Measurements from ENCODE around the gene APEH. TPM values are rescaled to one million over a fixed set of nuclear protein-coding genes. Genes with fewer than 3 reads are reported as not detected.

The APEH gene
- total and polyA plus RNA-seq, 9 of the 15 experiments (the other 6 are each of a cell fraction or from before 2014, with no cell fraction given): 70.9 to 177 (median 117) TPM

DNA sequence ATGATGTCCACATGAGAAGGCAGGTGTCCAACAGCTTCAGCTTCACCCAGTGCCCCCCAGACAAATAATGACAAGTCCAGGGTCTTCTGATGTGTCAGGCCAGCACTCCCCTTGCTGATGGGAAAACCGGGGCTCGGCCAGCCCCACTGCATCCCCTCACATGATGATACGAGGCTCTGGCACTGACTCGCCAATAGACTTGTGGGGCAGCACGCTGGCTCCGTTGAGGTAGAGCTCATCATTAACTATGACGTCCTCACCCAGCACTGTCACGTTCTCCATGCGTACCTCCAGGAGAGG lies 47.4 kb downstream of the APEH start:
- no peaks in the 10 kb centered on the region for H3K9me1 ChIP-seq (ENCODE audit: control insufficient read depth, insufficient read depth, low read length)
- no peak overlapping the region; a peak in 1 of 4 replicates for H3K9ac ChIP-seq (ENCODE audit: insufficient read depth in 1 of 2, low read depth in 2 of 2, low read length in 2 of 2)
- FAIRE-seq (no peak), DNase-seq (ENCODE audit: extremely low read depth in 1 of 4, low spot score in 3 of 4) (no peak), ATAC-seq (no peak)
- in situ Hi-C loops (cut with MboI) (no loop called here), intact Hi-C loops (cut with micrococcal nuclease) (loop anchor here (5.0 kb wide), 1 partner anchor 116 kb away; no protein-coding TSS in a partner anchor)
- ChIA-PET POLR2A (interaction anchor here (0.7 kb wide), 1 partner anchor 14 kb away, joined by 3 read pairs; no protein-coding TSS in a partner anchor), CTCF (ENCODE audit: low intra/inter-chr PET ratio) (no interaction called here)
- H4K20me1 ChIP-seq (replicated peaks; ENCODE audit: control insufficient read depth, insufficient read depth, low read length): 0 out of 2 replicates have a peak, but pooled peaks cover 3% of the 10 kb centered on the region
- no peak overlapping the region for H3K27ac ChIP-seq (ENCODE audit: extremely low read depth, low read depth, low read length)
- no peaks in the 10 kb centered on the region for H3K27me3 ChIP-seq (ENCODE audit: control insufficient read depth in 2 of 2, insufficient read depth in 2 of 2, low read length in 2 of 2)
- no peak overlapping the region for H3K4me3 ChIP-seq
- H3K79me2 ChIP-seq (ENCODE audit: control insufficient read depth, insufficient read depth, low read length): peaks cover 12% of the 10 kb centered on the region
- no peaks in the 10 kb centered on the region for H3K9me3 ChIP-seq (replicated peaks; ENCODE audit: control insufficient read depth, insufficient read depth, low read depth, low read length)
- no peak overlapping the region for H3K4me2 ChIP-seq (ENCODE audit: insufficient read depth, low read length)
- TF ChIP-seq SETDB1 (IDR thresholded peaks at IDR 0.05; ENCODE audit: low read length) (no peak), POLR2A (conservative IDR thresholded peaks at IDR 0.05) (0 out of 2 replicates have a peak, but pooled peaks have one; percentile 5)
- no TSS peak for BruUV-seq (replicated peaks)
- H3K4me1 ChIP-seq (replicated peaks in 1 of 2; ENCODE audit: control insufficient read depth in 2 of 2, insufficient read depth in 2 of 2, low read length in 2 of 2): peaks cover 2 to 41% of the 10 kb centered on the region in 2 experiments; a peak in 4 of 5 replicates
- H3K36me3 ChIP-seq (ENCODE audit: control insufficient read depth, insufficient read depth, low read length): peaks cover 64% of the 10 kb centered on the region; the same call in 2 of the 3 replicates
- no CpG with 5 or more reads among the region's 9 CpGs for WGBS (ENCODE audit: insufficient coverage, low coverage, missing lambda C conversion rate)
- H2AFZ ChIP-seq (ENCODE audit: low read depth, low read length): no peak overlapping the region

DNA sequence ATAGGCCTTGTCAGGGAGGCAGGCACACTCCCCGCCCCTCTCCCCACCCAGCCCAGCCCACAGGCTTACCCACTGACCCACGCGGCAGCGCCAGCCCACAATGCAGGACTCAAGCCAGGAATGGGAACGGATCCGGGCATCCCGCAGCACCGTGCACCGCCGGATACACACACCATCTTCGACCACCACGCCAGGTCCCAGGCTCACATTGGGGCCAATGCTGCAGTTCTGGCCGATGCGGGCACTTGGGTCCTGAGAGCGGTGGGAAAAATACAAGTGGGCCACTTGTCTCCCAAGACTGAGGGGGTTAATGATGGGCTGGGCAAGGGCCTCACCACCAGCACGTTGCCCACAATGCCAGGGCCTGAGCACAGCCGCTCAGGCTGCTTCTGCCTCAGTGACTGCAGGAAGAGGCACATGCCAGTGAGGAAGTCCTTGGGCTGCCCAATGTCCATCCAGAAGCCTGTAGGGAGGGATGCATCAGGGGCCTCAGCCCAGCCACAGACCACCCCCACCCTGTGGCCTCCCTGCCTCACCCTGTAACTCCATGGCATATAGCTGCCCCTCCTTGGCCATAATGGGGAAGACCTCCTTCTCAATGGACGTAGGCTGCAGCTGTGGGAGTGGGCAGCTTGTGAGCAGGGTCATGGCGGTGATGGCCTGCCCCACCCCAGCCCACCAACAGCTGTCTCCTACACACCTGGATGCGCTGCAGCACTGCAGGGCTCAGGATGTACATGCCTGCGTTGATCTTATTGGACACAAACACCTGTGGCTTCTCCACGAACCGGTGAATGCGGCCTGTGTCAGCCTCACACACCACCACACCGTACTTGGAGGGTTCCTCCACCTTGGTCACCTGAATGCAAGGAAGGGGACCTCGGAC lies 48.0 kb downstream of the APEH start:
- DNase-seq (ENCODE audit: extremely low read depth in 1 of 4, low spot score in 3 of 4) (no peak), FAIRE-seq (no peak), ATAC-seq (no peak)
- intact Hi-C loops (cut with micrococcal nuclease): loop anchor here (5.0 kb wide), 1 partner anchor 115 kb away; no protein-coding TSS in a partner anchor
- Histone ChIP-seq H3K79me2 (ENCODE audit: control insufficient read depth, insufficient read depth, low read length) (peaks cover 12% of the 10 kb centered on the region), H3K36me3 (ENCODE audit: control insufficient read depth, insufficient read depth, low read length) (peaks cover 63% of the 10 kb centered on the region; the same call in 2 of the 3 replicates), H3K9ac (ENCODE audit: insufficient read depth in 1 of 2, low read depth in 2 of 2, low read length in 2 of 2) (peak overlapping the region; percentile 95 to 100; a peak in 3 of 4 replicates), H4K20me1 (replicated peaks; ENCODE audit: control insufficient read depth, insufficient read depth, low read length) (0 out of 2 replicates have a peak, but pooled peaks cover 3% of the 10 kb centered on the region), H3K9me1 (ENCODE audit: control insufficient read depth, insufficient read depth, low read length) (no peaks in the 10 kb centered on the region), H3K27ac (ENCODE audit: extremely low read depth, low read depth, low read length) (peak overlapping the region; percentile 90; the same call in 1 of the 3 replicates), H3K27me3 (ENCODE audit: control insufficient read depth in 2 of 2, insufficient read depth in 2 of 2, low read length in 2 of 2) (no peaks in the 10 kb centered on the region), H3K9me3 (replicated peaks; ENCODE audit: control insufficient read depth, insufficient read depth, low read depth, low read length) (no peaks in the 10 kb centered on the region), H3K4me1 (replicated peaks in 1 of 2; ENCODE audit: control insufficient read depth in 2 of 2, insufficient read depth in 2 of 2, low read length in 2 of 2) (peaks cover 2 to 41% of the 10 kb centered on the region in 2 experiments; a peak in 4 of 5 replicates), H2AFZ (ENCODE audit: low read depth, low read length) (no peak overlapping the region), H3K4me3 (peak overlapping the region; percentile 99), H3K4me2 (ENCODE audit: insufficient read depth, low read length) (peak overlapping the region; percentile 93; the same call in 1 of the 2 replicates)
- ChIA-PET CTCF (ENCODE audit: low intra/inter-chr PET ratio) (no interaction called here), POLR2A (no interaction called here)
- in situ Hi-C loops (cut with MboI): no loop called here
- WGBS (ENCODE audit: insufficient coverage, low coverage, missing lambda C conversion rate): 93% methylated on average over 15 of the region's 26 CpGs
- BruUV-seq (replicated peaks): no TSS peak
- TF ChIP-seq SMARCA4 (IDR thresholded peaks at IDR 0.05) (no peak), POLR2A (conservative IDR thresholded peaks at IDR 0.05) (peak; percentile 27; the same call in 1 of the 2 replicates), PHB (CRISPR knock-in tag; IDR thresholded peaks at IDR 0.05) (no peak), RBFOX2 (IDR thresholded peaks at IDR 0.05; ENCODE audit: low read depth, low read length) (peak; percentile 53; the same call in 1 of the 2 replicates), ILK (tag; IDR thresholded peaks at IDR 0.05; ENCODE audit: borderline replicate concordance, low read depth) (no peak), MYNN (IDR thresholded peaks at IDR 0.05) (no peak), MYNN (CRISPR knock-in tag; IDR thresholded peaks at IDR 0.05) (no peak), ZNF232 (CRISPR knock-in tag; IDR thresholded peaks at IDR 0.05) (no peak), PRMT5 (CRISPR knock-in tag; IDR thresholded peaks at IDR 0.05) (no peak)
- TF ChIP-seq, protein P1, sequence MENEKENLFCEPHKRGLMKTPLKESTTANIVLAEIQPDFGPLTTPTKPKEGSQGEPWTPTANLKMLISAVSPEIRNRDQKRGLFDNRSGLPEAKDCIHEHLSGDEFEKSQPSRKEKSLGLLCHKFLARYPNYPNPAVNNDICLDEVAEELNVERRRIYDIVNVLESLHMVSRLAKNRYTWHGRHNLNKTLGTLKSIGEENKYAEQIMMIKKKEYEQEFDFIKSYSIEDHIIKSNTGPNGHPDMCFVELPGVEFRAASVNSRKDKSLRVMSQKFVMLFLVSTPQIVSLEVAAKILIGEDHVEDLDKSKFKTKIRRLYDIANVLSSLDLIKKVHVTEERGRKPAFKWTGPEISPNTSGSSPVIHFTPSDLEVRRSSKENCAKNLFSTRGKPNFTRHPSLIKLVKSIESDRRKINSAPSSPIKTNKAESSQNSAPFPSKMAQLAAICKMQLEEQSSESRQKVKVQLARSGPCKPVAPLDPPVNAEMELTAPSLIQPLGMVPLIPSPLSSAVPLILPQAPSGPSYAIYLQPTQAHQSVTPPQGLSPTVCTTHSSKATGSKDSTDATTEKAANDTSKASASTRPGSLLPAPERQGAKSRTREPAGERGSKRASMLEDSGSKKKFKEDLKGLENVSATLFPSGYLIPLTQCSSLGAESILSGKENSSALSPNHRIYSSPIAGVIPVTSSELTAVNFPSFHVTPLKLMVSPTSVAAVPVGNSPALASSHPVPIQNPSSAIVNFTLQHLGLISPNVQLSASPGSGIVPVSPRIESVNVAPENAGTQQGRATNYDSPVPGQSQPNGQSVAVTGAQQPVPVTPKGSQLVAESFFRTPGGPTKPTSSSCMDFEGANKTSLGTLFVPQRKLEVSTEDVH (IDR thresholded peaks at IDR 0.05; ENCODE audit: low read depth, partially characterized antibody): no peak
- TF ChIP-seq, protein P2, sequence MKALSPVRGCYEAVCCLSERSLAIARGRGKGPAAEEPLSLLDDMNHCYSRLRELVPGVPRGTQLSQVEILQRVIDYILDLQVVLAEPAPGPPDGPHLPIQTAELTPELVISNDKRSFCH (CRISPR knock-in tag; IDR thresholded peaks at IDR 0.05): no peak
- TF ChIP-seq, protein P2 (tag; IDR thresholded peaks at IDR 0.05): no peak
